HEK293T (cell line): Measurements from ENCODE around the gene PRDM4.
A peak's percentile ranks its signal among the peaks of the same experiment; 100 is the strongest.

ENCODE experiments used
- CTCF ChIA-PET: fragments of 350-600 bp; formaldehyde crosslinking; extraction: SDS; loops from one replicate; lab custom pipeline; 2021; ENCODE audit warnings: antibody characterized with exemption, inconsistent platforms; lab: Yijun Ruan, JAX
- POLR2A ChIA-PET: fragments of 350-600 bp; formaldehyde crosslinking; extraction: SDS; loops from one replicate; lab custom pipeline; 2020; ENCODE audit warnings: antibody characterized with exemption, inconsistent platforms; lab: Yijun Ruan, JAX
- DNase-seq: peaks from one replicate; pipeline ENCODE4 v3.0.0; 2012; ENCODE audit warnings: mixed read lengths; ENCODE audit errors: extremely low spot score
- ARNT ChIP-seq: fragments of 450-650 bp; IDR thresholded peaks from 2 replicates; pipeline ENCODE4 v1.6.1; 2017; ENCODE audit warnings: mild to moderate bottlenecking
- BHLHE40 ChIP-seq: fragments of 450-650 bp; IDR thresholded peaks from 2 replicates; pipeline ENCODE4 v1.6.1; 2016; ENCODE audit warnings: mild to moderate bottlenecking, moderate library complexity, borderline replicate concordance
- CTBP1 ChIP-seq: fragments of 450-650 bp; IDR thresholded peaks from 2 replicates; pipeline ENCODE4 v1.6.1; 2016; ENCODE audit warnings: borderline replicate concordance
- ELF4 ChIP-seq: fragments of 450-650 bp; IDR thresholded peaks from 2 replicates; pipeline ENCODE4 v1.6.1; 2017; ENCODE audit warnings: antibody characterized with exemption
- FOXA1 ChIP-seq: fragments of 450-650 bp; IDR thresholded peaks from 2 replicates; pipeline ENCODE4 v1.6.1; 2016; ENCODE audit warnings: mild to moderate bottlenecking
- FOXK2 ChIP-seq: fragments of 450-650 bp; IDR thresholded peaks from 2 replicates; pipeline ENCODE4 v1.6.1; 2016; ENCODE audit warnings: mild to moderate bottlenecking
- FOXM1 ChIP-seq: fragments of 450-650 bp; IDR thresholded peaks from 2 replicates; pipeline ENCODE4 v1.6.1; 2017; ENCODE audit warnings: mild to moderate bottlenecking, borderline replicate concordance
- HDGF ChIP-seq: fragments of 450-650 bp; IDR thresholded peaks from 2 replicates; pipeline ENCODE4 v1.6.1; 2017; ENCODE audit warnings: antibody characterized with exemption, borderline replicate concordance
- L3MBTL2 ChIP-seq: fragments of 450-650 bp; conservative IDR thresholded peaks from 2 replicates; pipeline ENCODE4 v1.6.1; 2016; ENCODE audit warnings: mild to moderate bottlenecking
- LEF1 ChIP-seq: fragments of 450-650 bp; IDR thresholded peaks from 2 replicates; pipeline ENCODE4 v1.6.1; 2017; ENCODE audit warnings: mild to moderate bottlenecking, borderline replicate concordance
- NFRKB ChIP-seq: fragments of 450-650 bp; IDR thresholded peaks from 2 replicates; pipeline ENCODE4 v1.6.1; 2016; ENCODE audit warnings: mild to moderate bottlenecking, moderate library complexity
- PKNOX1 ChIP-seq: fragments of 450-650 bp; IDR thresholded peaks from 2 replicates; pipeline ENCODE4 v1.6.1; 2016
- SP1 ChIP-seq: fragments of 450-650 bp; IDR thresholded peaks from 2 replicates; pipeline ENCODE4 v1.6.1; 2017
- SUZ12 ChIP-seq: fragments of 450-650 bp; IDR thresholded peaks from 2 replicates; pipeline ENCODE4 v1.6.1; 2016; ENCODE audit warnings: mild to moderate bottlenecking
- TARDBP ChIP-seq: fragments of 450-650 bp; IDR thresholded peaks from 2 replicates; pipeline ENCODE4 v1.6.1; 2016
- ZNF384 ChIP-seq: fragments of 450-650 bp; IDR thresholded peaks from 2 replicates; pipeline ENCODE4 v1.6.1; 2016

Gene PRDM4

GRCh38 chr12:107798580-107798979, 37.6 kb upstream of the PRDM4 start:
- no peak for DNase-seq
- TF ChIP-seq HDGF (no peak), FOXA1 (no peak), L3MBTL2 (no peak), SUZ12 (no peak), BHLHE40 (no peak), ZNF384 (no peak), ARNT (no peak), FOXK2 (no peak), NFRKB (no peak)
- ChIA-PET CTCF (no interaction called here), POLR2A (no interaction called here)

GRCh38 chr12:107794451-107794850, 33.5 kb upstream of the PRDM4 start:
- ChIA-PET POLR2A (no interaction called here), CTCF (no interaction called here)
- DNase-seq: no peak
- TF ChIP-seq PKNOX1 (no peak), BHLHE40 (no peak), NFRKB (no peak), FOXM1 (no peak), ELF4 (no peak), SP1 (no peak)

- no peak for DNase-seq
- ChIA-PET POLR2A (no interaction called here), CTCF (no interaction called here)
- TF ChIP-seq PKNOX1 (peak; percentile 62), HDGF (no peak), SP1 (no peak), LEF1 (no peak), FOXA1 (no peak)
These were observed 30.6 kb upstream of the PRDM4 start for GRCh38 chr12:107791465-107792089.

GRCh38 chr12:107788690-107789458, 27.9 kb upstream of the PRDM4 start:
- TF ChIP-seq CTBP1 (no peak), FOXM1 (no peak)
- no peak for DNase-seq
- CTCF ChIA-PET: interaction anchor here (0.6 kb wide), 1 partner anchor 14 kb away, joined by 3 read pairs; no protein-coding TSS in a partner anchor
- POLR2A ChIA-PET: no interaction called here

- TF ChIP-seq L3MBTL2 (no peak), FOXM1 (no peak), NFRKB (no peak), SP1 (no peak), ELF4 (no peak)
- DNase-seq: no peak
- POLR2A ChIA-PET: no interaction called here
- CTCF ChIA-PET: no interaction called here
These were observed 27.3 kb upstream of the PRDM4 start for GRCh38 chr12:107788281-107788680.

- CTCF ChIA-PET: interaction anchor here (0.9 kb wide), 1 partner anchor 52 kb away, joined by 3 read pairs; no protein-coding TSS in a partner anchor
- POLR2A ChIA-PET: no interaction called here
- no peak for DNase-seq
- TF ChIP-seq NFRKB (no peak), BHLHE40 (no peak), L3MBTL2 (no peak)
These were observed 22.8 kb upstream of the PRDM4 start for GRCh38 chr12:107783406-107784376.

- CTCF ChIA-PET: no interaction called here
- TF ChIP-seq SUZ12 (no peak), PKNOX1 (no peak), FOXM1 (no peak), ELF4 (no peak), CTBP1 (no peak), HDGF (no peak), SP1 (no peak), FOXK2 (no peak), BHLHE40 (no peak), NFRKB (no peak), TARDBP (no peak), ARNT (no peak), ZNF384 (no peak), FOXA1 (no peak), L3MBTL2 (no peak), LEF1 (no peak)
- DNase-seq: no peak
- POLR2A ChIA-PET: no interaction called here
These were observed 21.1 kb upstream of the PRDM4 start for GRCh38 chr12:107782067-107782466.
